Prostate gland (tissue), 2 donors: ENCODE measurements around the gene PLA2G5.

ENCODE experiments used
- POLR2A ChIP-seq: fragments of 450-650 bp; IDR thresholded peaks from one replicate; pipeline ENCODE4 v1.6.1; 2016; ENCODE audit warnings: antibody characterized with exemption, mild to moderate bottlenecking
- POLR2AphosphoS5 ChIP-seq: sonication (generic); formaldehyde crosslinking; IDR thresholded peaks from one replicate; pipeline ENCODE4 v1.6.1; 2017; ENCODE audit warnings: antibody characterized with exemption
- TF ChIP-seq, protein P1 (sequence below), 4 experiments: fragments of 200-600 bp in 2 of 4; fragments of 450-650 bp in 2 of 4; sonication (generic) in 2 of 4; IDR thresholded peaks; 1 replicate in 3 of 4; 2 replicates in 1 of 4; pipeline ENCODE4 v1.5.1; 2016 to 2019; ENCODE audit warnings: antibody characterized with exemption in 4 of 4, mild to moderate bottlenecking in 2 of 4, moderate library complexity in 2 of 4

DNA sequence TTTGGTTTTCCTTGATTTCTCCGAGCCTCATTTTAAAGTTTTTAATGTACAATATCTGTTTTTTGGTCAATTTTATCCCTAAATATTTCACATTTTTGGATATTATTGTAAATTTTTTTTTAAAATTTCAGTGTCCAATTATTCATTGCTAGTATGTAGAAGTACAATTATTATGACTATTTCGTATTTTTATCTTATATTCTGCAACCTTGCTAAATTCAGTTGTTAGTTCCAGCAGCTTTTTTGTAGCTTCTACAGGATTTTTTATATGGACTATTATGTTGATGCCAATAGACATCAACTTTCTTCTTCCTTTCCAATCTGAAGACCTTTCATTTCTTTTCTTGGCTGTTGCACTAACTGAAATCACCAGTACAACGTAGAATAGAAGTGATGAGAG lies 65.0 kb downstream of the PLA2G5 start:
- TF ChIP-seq POLR2AphosphoS5 = no peak
- TF ChIP-seq, protein P1, sequence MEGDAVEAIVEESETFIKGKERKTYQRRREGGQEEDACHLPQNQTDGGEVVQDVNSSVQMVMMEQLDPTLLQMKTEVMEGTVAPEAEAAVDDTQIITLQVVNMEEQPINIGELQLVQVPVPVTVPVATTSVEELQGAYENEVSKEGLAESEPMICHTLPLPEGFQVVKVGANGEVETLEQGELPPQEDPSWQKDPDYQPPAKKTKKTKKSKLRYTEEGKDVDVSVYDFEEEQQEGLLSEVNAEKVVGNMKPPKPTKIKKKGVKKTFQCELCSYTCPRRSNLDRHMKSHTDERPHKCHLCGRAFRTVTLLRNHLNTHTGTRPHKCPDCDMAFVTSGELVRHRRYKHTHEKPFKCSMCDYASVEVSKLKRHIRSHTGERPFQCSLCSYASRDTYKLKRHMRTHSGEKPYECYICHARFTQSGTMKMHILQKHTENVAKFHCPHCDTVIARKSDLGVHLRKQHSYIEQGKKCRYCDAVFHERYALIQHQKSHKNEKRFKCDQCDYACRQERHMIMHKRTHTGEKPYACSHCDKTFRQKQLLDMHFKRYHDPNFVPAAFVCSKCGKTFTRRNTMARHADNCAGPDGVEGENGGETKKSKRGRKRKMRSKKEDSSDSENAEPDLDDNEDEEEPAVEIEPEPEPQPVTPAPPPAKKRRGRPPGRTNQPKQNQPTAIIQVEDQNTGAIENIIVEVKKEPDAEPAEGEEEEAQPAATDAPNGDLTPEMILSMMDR (IDR thresholded peaks at IDR 0.05) = no peak
- no peak for TF ChIP-seq POLR2A
